Aorta (tissue), 5 donors: ENCODE results near the gene PPP1R9B. TPM values are rescaled to one million over a fixed set of nuclear protein-coding genes. Genes with fewer than 3 reads are reported as not detected.

Experiments
- ATAC-seq: fragments of 200-7000 bp; cut with Tn5 transposase; one replicate; pipeline ENCODE4 v1.9.1; 2022; ENCODE audit warnings: moderate library complexity; ENCODE audit not compliant: low FRiP score
- DNase-seq, 2 donors: peaks; one replicate each; pipeline ENCODE4 v3.0.0-alpha.2; 2020
- H3K27ac ChIP-seq, 2 donors: one replicate each; pipeline ENCODE4 v1.5.1; 2013; ENCODE audit warnings: low read length in 2 of 2, mild to moderate bottlenecking in 2 of 2, moderate library complexity in 2 of 2, control low read depth in 1 of 2, inconsistent platforms in 1 of 2, low read depth in 1 of 2
- H3K27me3 ChIP-seq, 2 donors: one replicate each; pipeline ENCODE4 v1.6.1; 2013; ENCODE audit warnings: control low read depth in 1 of 2, low read length in 1 of 2, mild to moderate bottlenecking in 1 of 2, moderate library complexity in 1 of 2; ENCODE audit not compliant: insufficient read depth in 2 of 2, control insufficient read depth in 1 of 2
- H3K36me3 ChIP-seq, 2 donors: one replicate each; pipeline ENCODE4 v1.6.1; 2013; ENCODE audit warnings: control low read depth in 1 of 2, low read length in 1 of 2, mild to moderate bottlenecking in 1 of 2; ENCODE audit not compliant: insufficient read depth in 2 of 2, control insufficient read depth in 1 of 2
- H3K4me1 ChIP-seq, 2 donors: one replicate each; pipeline ENCODE4 v1.6.1; 2013; ENCODE audit warnings: low read length in 2 of 2, control low read depth in 1 of 2, mild to moderate bottlenecking in 1 of 2, moderate library complexity in 1 of 2; ENCODE audit not compliant: insufficient read depth in 2 of 2, control insufficient read depth in 1 of 2
- H3K4me3 ChIP-seq, 2 donors: one replicate each; pipeline ENCODE4 v1.5.1; 2013; ENCODE audit warnings: low read length in 2 of 2, control low read depth in 1 of 2, mild to moderate bottlenecking in 1 of 2
- H3K9me3 ChIP-seq: one replicate; pipeline ENCODE4 v1.6.1; 2013; ENCODE audit warnings: mild to moderate bottlenecking, low read length; ENCODE audit not compliant: control insufficient read depth
- WGBS, 2 donors: extraction: QIAGEN DNeasy Blood & Tissue Kit; methylation state at CpG; one replicate each; pipeline ENCODE4 v1.1.7; 2013; 5-methylcytosine and 5-hydroxymethylcytosine counted together
- intact Hi-C, 2 donors: fragments of 100-400 bp; cut with DNase I; formaldehyde crosslinking; loops; one replicate each; pipeline versions ENCODE4 v1.14.2 to v1.15.0; 2022
- polyA plus RNA-seq, 2 donors: library from polyadenylated mRNA; stranded (reverse); fragments of 200-250 nt; gene quantifications; one replicate each; pipeline ENCODE4 v1.2.3, GENCODE V29; 2013
- total RNA-seq, 2 donors: library from RNA; stranded (reverse); fragmentation: NEBNext Ultra II Directional; extraction: Animal tissue kit (Norgen Biotek cat#: 25700); gene quantifications; one replicate each; pipeline ENCODE4 v1.2.1, GENCODE V29; 2021
- donor health status: healthy with polysubstance abuse.
- donor health status: Bipolar disorder and iron deficiency.
- donor health status: DM: no; HTN: no; CAD: no.
- donor health status: DM: no; HTN: no; CAD: no.
- donor health status: DM: yes; HTN: yes; CAD: no.

The PPP1R9B gene
- total and polyA plus RNA-seq, 4 donors: 20.3 to 99.0 (median 45.2) TPM

GRCh38 chr17:50109207-50109606, 41.3 kb downstream of the PPP1R9B start:
- intact Hi-C loops: no loop called here
- WGBS, 2 donors: 78 to 91% methylated on average over 7 of the region's 7 CpGs
- no peaks in the 10 kb centered on the region for H3K27me3 ChIP-seq
- no peak overlapping the region for H3K4me3 ChIP-seq
- H3K4me1 ChIP-seq: peaks cover 0 to 4% of the 10 kb centered on the region in 2 donors
- H3K9me3 ChIP-seq: no peaks in the 10 kb centered on the region
- H3K36me3 ChIP-seq: peaks cover 0 to 3% of the 10 kb centered on the region in 2 donors
- no peak for DNase-seq
- no peak overlapping the region for H3K27ac ChIP-seq
- ATAC-seq: no peak

GRCh38 chr17:50108556-50108955, 41.9 kb downstream of the PPP1R9B start:
- no peaks in the 10 kb centered on the region for H3K27me3 ChIP-seq
- no peaks in the 10 kb centered on the region for H3K9me3 ChIP-seq
- intact Hi-C loops: no loop called here
- H3K4me1 ChIP-seq: peaks cover 0 to 4% of the 10 kb centered on the region in 2 donors
- H3K27ac ChIP-seq: no peak overlapping the region
- no peak overlapping the region for H3K4me3 ChIP-seq
- H3K36me3 ChIP-seq: peaks cover 0 to 3% of the 10 kb centered on the region in 2 donors
- ATAC-seq (no peak), DNase-seq (no peak)
- WGBS, 2 donors: 76 to 79% methylated on average over 8 to 9 of the region's 9 CpGs

- no peak overlapping the region for H3K4me3 ChIP-seq
- no peak for ATAC-seq
- intact Hi-C loops: no loop called here
- DNase-seq: no peak
- H3K27me3 ChIP-seq: no peaks in the 10 kb centered on the region
- H3K9me3 ChIP-seq: no peaks in the 10 kb centered on the region
- WGBS, 2 donors: 83 to 87% methylated on average over 10 of the region's 10 CpGs
- peaks cover 0 to 4% of the 10 kb centered on the region in 2 donors for H3K4me1 ChIP-seq
- H3K27ac ChIP-seq: no peak overlapping the region
- H3K36me3 ChIP-seq: peaks cover 0 to 3% of the 10 kb centered on the region in 2 donors
These were observed 42.6 kb downstream of the PPP1R9B start for GRCh38 chr17:50107790-50108414.

- 66% methylated on average over 13 of the region's 13 CpGs for WGBS, 2 donors
- no peaks in the 10 kb centered on the region for H3K9me3 ChIP-seq
- no peak overlapping the region for H3K27ac ChIP-seq
- peaks cover 0 to 3% of the 10 kb centered on the region in 2 donors for H3K36me3 ChIP-seq
- intact Hi-C loops: no loop called here
- no peaks in the 10 kb centered on the region for H3K27me3 ChIP-seq
- DNase-seq: no peak
- H3K4me3 ChIP-seq: no peak overlapping the region
- H3K4me1 ChIP-seq: peaks cover 0 to 4% of the 10 kb centered on the region in 2 donors
- no peak for ATAC-seq
These were observed 43.9 kb downstream of the PPP1R9B start for GRCh38 chr17:50106393-50107131.

- no peak overlapping the region for H3K27ac ChIP-seq
- ATAC-seq: no peak
- H3K36me3 ChIP-seq: peaks cover 0 to 3% of the 10 kb centered on the region in 2 donors
- no peak overlapping the region for H3K4me3 ChIP-seq
- H3K9me3 ChIP-seq: no peaks in the 10 kb centered on the region
- 89% methylated on average over 21 of the region's 21 CpGs for WGBS, 2 donors
- no peak for DNase-seq
- intact Hi-C loops: no loop called here
- H3K27me3 ChIP-seq: no peaks in the 10 kb centered on the region
- no peaks in the 10 kb centered on the region for H3K4me1 ChIP-seq
These were observed 44.7 kb downstream of the PPP1R9B start for GRCh38 chr17:50105811-50106210.

- no peaks in the 10 kb centered on the region for H3K9me3 ChIP-seq
- H3K4me1 ChIP-seq: no peaks in the 10 kb centered on the region
- no peaks in the 10 kb centered on the region for H3K27me3 ChIP-seq
- peaks cover 0 to 3% of the 10 kb centered on the region in 2 donors for H3K36me3 ChIP-seq
- intact Hi-C loops: no loop called here
- H3K27ac ChIP-seq: no peak overlapping the region
- DNase-seq (no peak), ATAC-seq (no peak)
- WGBS, 2 donors: 88 to 90% methylated on average over 5 of the region's 5 CpGs
- H3K4me3 ChIP-seq: no peak overlapping the region
These were observed 46.5 kb downstream of the PPP1R9B start for GRCh38 chr17:50103941-50104340.

GRCh38 chr17:50103252-50103651, 47.2 kb downstream of the PPP1R9B start:
- DNase-seq (no peak), ATAC-seq (no peak)
- Histone ChIP-seq H3K9me3 (no peaks in the 10 kb centered on the region), H3K27me3 (no peaks in the 10 kb centered on the region), H3K36me3 (peaks cover 0 to 3% of the 10 kb centered on the region in 2 donors), H3K4me3 (no peak overlapping the region), H3K4me1 (no peaks in the 10 kb centered on the region), H3K27ac (no peak overlapping the region)
- 54 to 70% methylated on average over 2 of the region's 2 CpGs for WGBS, 2 donors
- intact Hi-C loops: no loop called here

- DNase-seq (peak; percentile 9 to 80), ATAC-seq (peak; percentile 67)
- Histone ChIP-seq H3K27me3 (no peaks in the 10 kb centered on the region), H3K4me3 (no peak overlapping the region), H3K27ac (no peak overlapping the region), H3K4me1 (no peaks in the 10 kb centered on the region), H3K36me3 (peaks cover 0 to 3% of the 10 kb centered on the region in 2 donors), H3K9me3 (no peaks in the 10 kb centered on the region)
- 54 to 59% methylated on average over 15 of the region's 15 CpGs for WGBS, 2 donors
- intact Hi-C loops: no loop called here
These were observed 48.1 kb downstream of the PPP1R9B start for GRCh38 chr17:50102164-50102991.
